Measurements from ENCODE around the gene C14orf132.

GRCh38 chr14:96120941-96121340 lies 81.8 kb downstream of the C14orf132 start:
- TF ChIP-seq, protein P1, sequence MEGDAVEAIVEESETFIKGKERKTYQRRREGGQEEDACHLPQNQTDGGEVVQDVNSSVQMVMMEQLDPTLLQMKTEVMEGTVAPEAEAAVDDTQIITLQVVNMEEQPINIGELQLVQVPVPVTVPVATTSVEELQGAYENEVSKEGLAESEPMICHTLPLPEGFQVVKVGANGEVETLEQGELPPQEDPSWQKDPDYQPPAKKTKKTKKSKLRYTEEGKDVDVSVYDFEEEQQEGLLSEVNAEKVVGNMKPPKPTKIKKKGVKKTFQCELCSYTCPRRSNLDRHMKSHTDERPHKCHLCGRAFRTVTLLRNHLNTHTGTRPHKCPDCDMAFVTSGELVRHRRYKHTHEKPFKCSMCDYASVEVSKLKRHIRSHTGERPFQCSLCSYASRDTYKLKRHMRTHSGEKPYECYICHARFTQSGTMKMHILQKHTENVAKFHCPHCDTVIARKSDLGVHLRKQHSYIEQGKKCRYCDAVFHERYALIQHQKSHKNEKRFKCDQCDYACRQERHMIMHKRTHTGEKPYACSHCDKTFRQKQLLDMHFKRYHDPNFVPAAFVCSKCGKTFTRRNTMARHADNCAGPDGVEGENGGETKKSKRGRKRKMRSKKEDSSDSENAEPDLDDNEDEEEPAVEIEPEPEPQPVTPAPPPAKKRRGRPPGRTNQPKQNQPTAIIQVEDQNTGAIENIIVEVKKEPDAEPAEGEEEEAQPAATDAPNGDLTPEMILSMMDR (IDR thresholded peaks at IDR 0.05): no peak
- TF ChIP-seq POLR2A (IDR thresholded peaks at IDR 0.05): no peak
